Gastroesophageal sphincter (tissue), 4 donors: ENCODE data around the gene TOLLIP. TPM values are rescaled to one million over a fixed set of nuclear protein-coding genes. Genes with fewer than 3 reads are reported as not detected.

Experiments
- ATAC-seq: fragments of 150-250 bp; one replicate; pipeline ENCODE4 v1.9.1; 2016; ENCODE audit warnings: mild to moderate bottlenecking, moderate library complexity
- H3K27ac ChIP-seq, 4 donors: fragments of 200-600 bp; sonication (generic) in 3 of 4; 1 replicate in 3 of 4; 2 replicates in 1 of 4; pipeline ENCODE4 v1.5.1; 2016 to 2019
- H3K27me3 ChIP-seq: fragments of 200-600 bp; sonication (generic); one replicate; pipeline ENCODE4 v1.5.1; 2019
- H3K36me3 ChIP-seq, 2 donors: fragments of 200-600 bp; sonication (generic); one replicate each; pipeline ENCODE4 v1.5.1; 2019; ENCODE audit warnings: control low read depth in 1 of 2
- H3K4me1 ChIP-seq, 3 donors: fragments of 200-600 bp; sonication (generic); 1 replicate in 2 of 3; 2 replicates in 1 of 3; pipeline ENCODE4 v1.5.1; 2016 to 2019; ENCODE audit warnings: control low read depth in 2 of 3
- H3K4me3 ChIP-seq, 2 donors: fragments of 200-600 bp; sonication (generic); one replicate each; pipeline ENCODE4 v1.5.1; 2019; ENCODE audit warnings: mild to moderate bottlenecking in 1 of 2, moderate library complexity in 1 of 2
- H3K9me3 ChIP-seq, 3 donors: fragments of 200-600 bp; sonication (generic); one replicate each; pipeline ENCODE4 v1.5.1; 2017 to 2019; ENCODE audit warnings: control low read depth in 2 of 3
- EP300 ChIP-seq: sonication (generic); formaldehyde crosslinking; IDR thresholded peaks from one replicate; pipeline ENCODE4 v1.6.1; 2017; ENCODE audit warnings: antibody characterized with exemption, mild to moderate bottlenecking
- POLR2A ChIP-seq, 2 donors: fragments of 450-650 bp; IDR thresholded peaks; one replicate each; pipeline ENCODE4 v1.6.1; 2017; ENCODE audit warnings: antibody characterized with exemption in 2 of 2, mild to moderate bottlenecking in 2 of 2, moderate library complexity in 1 of 2
- POLR2AphosphoS5 ChIP-seq: sonication (generic); formaldehyde crosslinking; IDR thresholded peaks from one replicate; pipeline ENCODE4 v1.6.1; 2017; ENCODE audit warnings: antibody characterized with exemption
- WGBS, 2 donors: methylation state at CpG; one replicate each; pipeline ENCODE4 v1.1.5; 2018; ENCODE audit warnings: low coverage in 1 of 2; 5-methylcytosine and 5-hydroxymethylcytosine counted together
- total RNA-seq, 4 donors: library from RNA; depleted of rRNA; stranded (reverse); fragments of >200 nt; gene quantifications; one replicate each; pipeline ENCODE4 v1.1.0, GENCODE V29; 2016
- TF ChIP-seq, protein P1 (sequence below), 4 experiments: fragments of 200-600 bp in 2 of 4; fragments of 450-650 bp in 2 of 4; sonication (generic) in 1 of 4; IDR thresholded peaks; one replicate each; pipeline ENCODE4 v1.5.1; 2017 to 2019; ENCODE audit warnings: antibody characterized with exemption in 4 of 4, mild to moderate bottlenecking in 2 of 4, moderate library complexity in 2 of 4

The TOLLIP gene
- total RNA-seq, 4 donors from 2014 or later: 42.3 to 70.6 (median 49.1) TPM

DNA sequence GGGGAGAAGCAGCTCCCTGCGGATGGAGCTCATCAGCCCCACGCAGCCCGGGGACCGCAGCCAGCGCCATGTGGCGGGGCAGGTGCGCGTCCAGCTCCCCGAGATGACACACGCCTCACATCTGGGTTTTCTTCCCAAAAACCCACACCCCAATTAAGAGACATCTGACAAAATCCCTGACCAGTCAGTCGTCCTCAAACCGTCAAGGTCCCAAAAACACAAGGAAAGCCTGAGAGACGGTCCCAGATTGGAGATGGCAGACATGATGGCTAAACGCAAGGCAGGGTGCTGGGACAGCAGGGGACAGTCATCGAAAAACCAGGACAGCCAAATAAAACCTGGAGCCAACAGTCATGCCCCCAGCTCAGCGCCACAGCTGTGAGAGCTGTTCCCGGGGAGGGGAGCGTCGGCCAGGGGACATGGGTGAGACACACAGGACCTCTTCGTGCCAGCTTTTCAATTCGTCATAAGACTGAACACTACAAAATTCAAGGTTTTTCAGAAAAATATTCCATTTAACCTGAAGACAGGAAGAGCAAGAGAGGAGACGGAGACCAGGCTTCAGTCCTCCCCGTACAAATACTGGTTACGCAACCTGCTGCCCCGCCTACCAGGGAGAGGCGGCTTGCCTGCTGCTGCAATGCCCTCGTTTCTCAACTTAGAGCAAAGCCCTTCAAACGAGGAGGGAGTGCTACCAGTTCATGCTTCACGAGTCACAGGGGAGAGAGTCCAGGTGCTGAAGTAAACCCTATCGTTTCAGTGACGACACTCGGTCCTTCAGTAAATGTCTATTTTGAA lies 10.5 kb downstream of the TOLLIP start:
- Histone ChIP-seq H3K4me1 (peaks cover 0 to 76% (median 23%) of the 10 kb centered on the region in 3 donors), H3K9me3 (no peaks in the 10 kb centered on the region), H3K4me3 (no peak overlapping the region), H3K27me3 (no peaks in the 10 kb centered on the region), H3K36me3 (peaks cover 0 to 35% of the 10 kb centered on the region in 2 donors), H3K27ac (peak overlapping the region; percentile 58 to 90 (median 79))
- peak; percentile 96 for ATAC-seq
- 64 to 90% methylated on average over 11 to 27 of the region's 32 CpGs for WGBS, 2 donors
- TF ChIP-seq POLR2AphosphoS5: peak; percentile 85
- TF ChIP-seq EP300: no peak

DNA sequence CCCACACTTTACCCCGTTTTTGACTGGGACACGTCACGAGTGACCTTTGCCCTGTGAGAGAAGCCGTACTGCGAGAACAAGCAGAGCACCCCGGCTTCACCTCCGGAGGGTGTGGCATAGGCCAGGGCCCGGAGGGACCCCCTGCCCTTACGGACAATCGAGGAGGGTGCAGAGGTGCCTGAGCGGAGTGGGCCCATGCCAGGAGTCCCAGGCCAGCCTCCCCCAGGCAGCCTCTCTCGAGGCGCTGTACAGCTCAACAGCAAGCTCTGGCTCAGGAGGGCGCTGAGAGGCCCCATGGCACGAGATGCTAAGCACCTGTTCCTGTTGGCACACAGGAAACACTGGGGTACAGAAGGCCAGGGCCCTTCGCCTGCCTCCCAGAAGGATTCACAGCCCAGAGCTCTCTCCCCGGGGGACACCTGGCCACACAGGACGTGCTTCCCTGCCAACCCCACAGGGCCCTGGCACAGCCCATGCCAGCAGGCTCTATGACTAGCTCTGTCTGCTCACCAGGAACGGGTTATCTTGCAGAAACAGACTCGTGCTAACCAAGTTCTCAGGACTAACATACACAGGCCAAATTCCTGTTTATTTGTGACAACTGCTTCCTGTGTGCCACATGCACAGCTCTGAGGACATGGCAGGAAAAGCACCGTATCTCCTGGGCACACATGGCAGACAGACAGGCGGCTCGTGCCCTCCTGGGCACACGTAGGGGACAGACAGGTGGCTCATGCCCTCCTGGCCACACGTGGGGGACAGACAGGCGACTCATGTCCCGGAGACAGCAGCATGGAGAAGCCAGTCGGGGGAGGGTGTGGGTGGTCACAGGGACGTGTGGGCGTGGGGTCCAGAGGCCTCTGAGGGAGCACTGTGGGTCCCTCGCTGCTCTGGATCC lies 11.6 kb downstream of the TOLLIP start:
- no peak for ATAC-seq
- Histone ChIP-seq H3K27me3 (no peaks in the 10 kb centered on the region), H3K27ac (peak overlapping the region in 3 of 4 donors; percentile 78 to 90 (median 80)), H3K4me1 (peaks cover 0 to 68% (median 12%) of the 10 kb centered on the region in 3 donors), H3K36me3 (peaks cover 0 to 41% of the 10 kb centered on the region in 2 donors), H3K9me3 (no peaks in the 10 kb centered on the region), H3K4me3 (no peak overlapping the region)
- TF ChIP-seq POLR2AphosphoS5 (no peak), EP300 (no peak), POLR2A (IDR thresholded peaks at IDR 0.05) (no peak)
- TF ChIP-seq, protein P1, sequence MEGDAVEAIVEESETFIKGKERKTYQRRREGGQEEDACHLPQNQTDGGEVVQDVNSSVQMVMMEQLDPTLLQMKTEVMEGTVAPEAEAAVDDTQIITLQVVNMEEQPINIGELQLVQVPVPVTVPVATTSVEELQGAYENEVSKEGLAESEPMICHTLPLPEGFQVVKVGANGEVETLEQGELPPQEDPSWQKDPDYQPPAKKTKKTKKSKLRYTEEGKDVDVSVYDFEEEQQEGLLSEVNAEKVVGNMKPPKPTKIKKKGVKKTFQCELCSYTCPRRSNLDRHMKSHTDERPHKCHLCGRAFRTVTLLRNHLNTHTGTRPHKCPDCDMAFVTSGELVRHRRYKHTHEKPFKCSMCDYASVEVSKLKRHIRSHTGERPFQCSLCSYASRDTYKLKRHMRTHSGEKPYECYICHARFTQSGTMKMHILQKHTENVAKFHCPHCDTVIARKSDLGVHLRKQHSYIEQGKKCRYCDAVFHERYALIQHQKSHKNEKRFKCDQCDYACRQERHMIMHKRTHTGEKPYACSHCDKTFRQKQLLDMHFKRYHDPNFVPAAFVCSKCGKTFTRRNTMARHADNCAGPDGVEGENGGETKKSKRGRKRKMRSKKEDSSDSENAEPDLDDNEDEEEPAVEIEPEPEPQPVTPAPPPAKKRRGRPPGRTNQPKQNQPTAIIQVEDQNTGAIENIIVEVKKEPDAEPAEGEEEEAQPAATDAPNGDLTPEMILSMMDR (IDR thresholded peaks at IDR 0.05): no peak
- WGBS, 2 donors: 93% methylated on average over 3 of the region's 31 CpGs; no CpG with 5 or more reads in 1 of the 2 donors

DNA sequence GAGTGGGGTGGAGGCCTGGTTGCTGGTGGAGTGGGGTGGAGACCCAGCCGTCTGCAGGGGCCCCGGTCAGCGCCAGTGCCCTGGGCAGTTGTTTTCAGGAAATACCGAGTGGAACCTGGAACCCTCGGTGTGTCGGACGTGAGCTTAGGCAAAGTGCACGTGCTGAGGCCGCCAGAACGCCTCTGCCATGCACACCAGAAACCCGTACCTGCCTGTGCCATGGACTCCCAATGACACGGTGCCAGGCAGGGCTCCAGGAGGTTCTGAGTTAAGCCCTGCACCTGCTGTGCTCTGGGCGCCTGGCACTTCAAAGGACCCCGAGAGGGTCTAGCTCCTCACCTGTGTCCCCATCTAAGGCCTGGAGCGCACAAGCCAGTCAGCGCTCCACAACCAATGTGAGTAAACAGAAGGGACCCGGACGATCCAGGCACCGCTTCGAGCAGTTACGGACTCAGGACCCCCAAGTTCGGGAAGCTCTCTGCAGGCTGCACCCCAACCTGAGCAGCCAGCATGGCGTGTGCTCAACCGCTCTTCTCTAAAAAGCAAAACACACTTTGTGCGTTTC lies 12.3 kb downstream of the TOLLIP start:
- peaks cover 0 to 49% of the 10 kb centered on the region in 2 donors for H3K36me3 ChIP-seq
- peak overlapping the region in 3 of 4 donors; percentile 78 to 90 (median 80) for H3K27ac ChIP-seq
- H3K4me3 ChIP-seq: no peak overlapping the region
- peaks cover 0 to 66% (median 6%) of the 10 kb centered on the region in 3 donors for H3K4me1 ChIP-seq
- TF ChIP-seq POLR2A (IDR thresholded peaks at IDR 0.05): no peak
- TF ChIP-seq EP300: no peak
- TF ChIP-seq, protein P1 (IDR thresholded peaks at IDR 0.05): no peak
- TF ChIP-seq POLR2AphosphoS5: no peak
- no peak for ATAC-seq
- WGBS, 2 donors: 81% methylated on average over 5 of the region's 25 CpGs; no CpG with 5 or more reads in 1 of the 2 donors
- H3K27me3 ChIP-seq: no peaks in the 10 kb centered on the region
- H3K9me3 ChIP-seq: no peaks in the 10 kb centered on the region

DNA sequence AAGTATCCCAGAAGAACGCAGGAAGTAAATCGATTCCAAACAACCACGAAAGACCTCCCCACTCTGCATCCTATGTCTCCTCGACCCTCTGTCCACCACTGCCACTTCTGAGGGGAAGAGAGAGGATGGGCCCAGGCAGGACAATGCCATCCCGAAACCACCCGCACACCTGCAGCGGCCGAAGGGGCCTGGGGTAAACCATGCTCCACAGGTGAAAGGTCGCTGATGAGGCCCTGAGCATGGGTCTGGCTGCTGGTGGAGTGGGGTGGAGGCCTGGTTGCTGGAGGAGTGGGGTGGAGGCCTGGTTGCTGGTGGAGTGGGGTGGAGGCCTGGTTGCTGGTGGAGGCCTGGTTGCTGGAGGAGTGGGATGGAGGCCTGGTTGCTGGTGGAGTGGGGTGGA lies 13.1 kb downstream of the TOLLIP start:
- Histone ChIP-seq H3K27me3 (no peaks in the 10 kb centered on the region), H3K36me3 (peaks cover 0 to 53% of the 10 kb centered on the region in 2 donors), H3K9me3 (no peaks in the 10 kb centered on the region), H3K4me3 (no peak overlapping the region), H3K27ac (no peak overlapping the region), H3K4me1 (peaks cover 0 to 60% (median 4%) of the 10 kb centered on the region in 3 donors)
- no peak for ATAC-seq
- no peak for TF ChIP-seq POLR2A (IDR thresholded peaks at IDR 0.05)
- no peak for TF ChIP-seq EP300
- TF ChIP-seq, protein P1 (IDR thresholded peaks at IDR 0.05): no peak
- 100% methylated on average over 1 to 3 of the region's 9 CpGs for whole genome bisulfite sequencing, 2 donors

DNA sequence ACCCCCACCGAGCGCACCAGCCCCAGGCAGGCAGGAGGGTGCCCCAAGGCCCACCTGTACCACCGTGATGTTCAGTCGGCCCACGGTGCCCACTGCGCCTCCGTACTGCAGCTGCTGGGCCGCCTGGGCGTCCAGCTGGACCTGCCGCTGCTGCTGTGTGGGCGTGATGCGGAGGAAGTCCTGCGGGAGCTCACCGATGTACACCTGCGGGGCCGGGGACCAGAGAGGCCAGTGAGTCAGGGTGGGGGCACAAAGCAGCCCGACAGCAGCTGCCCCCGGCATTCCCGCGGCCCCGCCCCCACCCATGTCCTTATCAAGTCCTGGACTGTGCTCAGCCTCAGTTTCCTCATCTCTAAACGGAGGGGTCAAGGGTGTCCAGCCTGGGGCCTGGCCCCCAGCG lies 13.8 kb downstream of the TOLLIP start:
- Histone ChIP-seq H3K27me3 (no peaks in the 10 kb centered on the region), H3K27ac (no peak overlapping the region), H3K9me3 (no peaks in the 10 kb centered on the region), H3K4me3 (no peak overlapping the region), H3K4me1 (peaks cover 0 to 53% (median 4%) of the 10 kb centered on the region in 3 donors), H3K36me3 (peaks cover 0 to 60% of the 10 kb centered on the region in 2 donors)
- no CpG with 5 or more reads among the region's 23 CpGs for WGBS, 2 donors
- no peak for ATAC-seq
- TF ChIP-seq POLR2AphosphoS5 (no peak), POLR2A (IDR thresholded peaks at IDR 0.05) (no peak), EP300 (no peak)
- TF ChIP-seq, protein P1 (IDR thresholded peaks at IDR 0.05): no peak
